ENCODE results near the gene CSTB.

DNA sequence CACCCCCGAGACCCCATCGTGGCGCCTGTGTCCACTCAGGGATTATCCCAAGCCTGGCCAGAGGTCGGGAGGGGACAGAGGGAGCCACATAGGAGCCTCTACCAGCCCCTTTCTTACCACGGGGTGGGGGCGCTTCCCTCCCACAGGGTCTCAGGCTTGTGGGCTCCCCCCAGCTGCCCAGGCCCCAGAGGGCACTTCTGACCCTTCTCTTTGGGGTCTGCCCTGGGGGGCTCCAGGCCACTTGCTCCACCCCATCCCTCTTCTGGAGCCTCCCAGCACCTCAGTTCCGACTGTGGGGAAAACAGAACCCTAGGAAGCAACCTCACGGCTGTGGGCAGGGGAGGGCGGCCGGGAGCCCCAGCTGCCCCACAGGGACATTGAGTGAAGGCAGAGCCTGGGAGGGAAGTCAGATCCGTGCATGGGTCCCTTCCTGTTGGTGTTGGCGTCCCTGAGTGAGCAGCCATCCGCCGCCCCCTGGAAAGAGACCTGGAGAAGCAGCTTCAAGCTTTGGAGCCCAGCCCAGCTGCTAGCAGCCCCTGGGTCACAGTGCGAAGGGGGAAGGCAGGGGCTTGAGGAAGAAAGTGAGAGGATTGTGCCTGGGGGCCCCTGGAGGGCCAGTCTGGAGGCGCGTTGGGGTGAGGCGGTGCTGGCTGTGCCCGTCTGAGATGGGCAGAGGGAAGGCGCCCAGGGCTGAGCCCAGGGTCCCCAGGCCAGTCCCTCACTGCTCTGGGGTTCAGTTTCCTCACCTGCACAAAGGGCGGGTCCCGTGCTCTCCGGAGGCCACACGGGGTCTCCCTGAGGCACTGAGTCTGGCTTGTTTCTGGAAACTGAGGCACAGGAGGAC is 35.4 kb upstream of the CSTB start:
- TF ChIP-seq ZBTB17 (tag by site-specific recombination; IDR thresholded peaks at IDR 0.05), result no peak
- TF ChIP-seq, protein P1, sequence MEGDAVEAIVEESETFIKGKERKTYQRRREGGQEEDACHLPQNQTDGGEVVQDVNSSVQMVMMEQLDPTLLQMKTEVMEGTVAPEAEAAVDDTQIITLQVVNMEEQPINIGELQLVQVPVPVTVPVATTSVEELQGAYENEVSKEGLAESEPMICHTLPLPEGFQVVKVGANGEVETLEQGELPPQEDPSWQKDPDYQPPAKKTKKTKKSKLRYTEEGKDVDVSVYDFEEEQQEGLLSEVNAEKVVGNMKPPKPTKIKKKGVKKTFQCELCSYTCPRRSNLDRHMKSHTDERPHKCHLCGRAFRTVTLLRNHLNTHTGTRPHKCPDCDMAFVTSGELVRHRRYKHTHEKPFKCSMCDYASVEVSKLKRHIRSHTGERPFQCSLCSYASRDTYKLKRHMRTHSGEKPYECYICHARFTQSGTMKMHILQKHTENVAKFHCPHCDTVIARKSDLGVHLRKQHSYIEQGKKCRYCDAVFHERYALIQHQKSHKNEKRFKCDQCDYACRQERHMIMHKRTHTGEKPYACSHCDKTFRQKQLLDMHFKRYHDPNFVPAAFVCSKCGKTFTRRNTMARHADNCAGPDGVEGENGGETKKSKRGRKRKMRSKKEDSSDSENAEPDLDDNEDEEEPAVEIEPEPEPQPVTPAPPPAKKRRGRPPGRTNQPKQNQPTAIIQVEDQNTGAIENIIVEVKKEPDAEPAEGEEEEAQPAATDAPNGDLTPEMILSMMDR (tag by site-specific recombination; IDR thresholded peaks at IDR 0.05), result no peak
- no peak for TF ChIP-seq HOXA7 (CRISPR knock-in tag; IDR thresholded peaks at IDR 0.05; ENCODE audit: borderline replicate concordance)
- no peak for TF ChIP-seq ZNF600 (tag by site-specific recombination; IDR thresholded peaks at IDR 0.05)
- TF ChIP-seq, protein P2, sequence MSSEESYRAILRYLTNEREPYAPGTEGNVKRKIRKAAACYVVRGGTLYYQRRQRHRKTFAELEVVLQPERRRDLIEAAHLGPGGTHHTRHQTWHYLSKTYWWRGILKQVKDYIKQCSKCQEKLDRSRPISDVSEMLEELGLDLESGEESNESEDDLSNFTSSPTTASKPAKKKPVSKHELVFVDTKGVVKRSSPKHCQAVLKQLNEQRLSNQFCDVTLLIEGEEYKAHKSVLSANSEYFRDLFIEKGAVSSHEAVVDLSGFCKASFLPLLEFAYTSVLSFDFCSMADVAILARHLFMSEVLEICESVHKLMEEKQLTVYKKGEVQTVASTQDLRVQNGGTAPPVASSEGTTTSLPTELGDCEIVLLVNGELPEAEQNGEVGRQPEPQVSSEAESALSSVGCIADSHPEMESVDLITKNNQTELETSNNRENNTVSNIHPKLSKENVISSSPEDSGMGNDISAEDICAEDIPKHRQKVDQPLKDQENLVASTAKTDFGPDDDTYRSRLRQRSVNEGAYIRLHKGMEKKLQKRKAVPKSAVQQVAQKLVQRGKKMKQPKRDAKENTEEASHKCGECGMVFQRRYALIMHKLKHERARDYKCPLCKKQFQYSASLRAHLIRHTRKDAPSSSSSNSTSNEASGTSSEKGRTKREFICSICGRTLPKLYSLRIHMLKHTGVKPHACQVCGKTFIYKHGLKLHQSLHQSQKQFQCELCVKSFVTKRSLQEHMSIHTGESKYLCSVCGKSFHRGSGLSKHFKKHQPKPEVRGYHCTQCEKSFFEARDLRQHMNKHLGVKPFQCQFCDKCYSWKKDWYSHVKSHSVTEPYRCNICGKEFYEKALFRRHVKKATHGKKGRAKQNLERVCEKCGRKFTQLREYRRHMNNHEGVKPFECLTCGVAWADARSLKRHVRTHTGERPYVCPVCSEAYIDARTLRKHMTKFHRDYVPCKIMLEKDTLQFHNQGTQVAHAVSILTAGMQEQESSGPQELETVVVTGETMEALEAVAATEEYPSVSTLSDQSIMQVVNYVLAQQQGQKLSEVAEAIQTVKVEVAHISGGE (tag by site-specific recombination; conservative IDR thresholded peaks at IDR 0.05; ENCODE audit: low read depth), result no peak
- TF ChIP-seq ZNF624 (tag by site-specific recombination; IDR thresholded peaks at IDR 0.05), result no peak
- no peak for TF ChIP-seq ZNF280C (tag by site-specific recombination; IDR thresholded peaks at IDR 0.05)
